GM12878 (cell line): ENCODE measurements around the gene HMOX1. TPM values are rescaled to one million over a fixed set of nuclear protein-coding genes. Genes with fewer than 3 reads are reported as not detected.

Experiments
- ATF3 ChIP-seq: IDR thresholded peaks from 2 replicates; pipeline ENCODE4 v1.6.1; 2011; ENCODE audit warnings: low read depth, mild to moderate bottlenecking, low read length, moderate library complexity, borderline replicate concordance; ENCODE audit errors: extremely low read depth
- BCLAF1 ChIP-seq: fragments of 450-650 bp; IDR thresholded peaks from 2 replicates; pipeline ENCODE4 v1.6.1; 2017; ENCODE audit warnings: antibody characterized with exemption, mild to moderate bottlenecking, moderate library complexity
- BHLHE40 ChIP-seq, 2 experiments: fragments of 450-650 bp in 1 of 2; IDR thresholded peaks; 2 replicates each; pipeline ENCODE4 v1.6.1; 2011 to 2017; ENCODE audit warnings: low read depth in 2 of 2, borderline replicate concordance in 1 of 2, improper control_type of control experiment in 1 of 2, low read length in 1 of 2, mild to moderate bottlenecking in 1 of 2
- CBX3 ChIP-seq: fragments of 200-600 bp; sonication (generic); IDR thresholded peaks from 2 replicates; pipeline ENCODE4 v1.6.1; 2016; ENCODE audit warnings: low read depth, borderline replicate concordance
- CREB1 ChIP-seq: IDR thresholded peaks from 2 replicates; pipeline ENCODE4 v1.6.1; 2012; ENCODE audit warnings: low read depth, mild to moderate bottlenecking, inconsistent platforms
- HCFC1 ChIP-seq: fragments of 150-350 bp; IDR thresholded peaks from 2 replicates; pipeline ENCODE4 v1.6.1; 2014; ENCODE audit warnings: low read length
- HSF1 ChIP-seq: fragments of 150-350 bp; IDR thresholded peaks from 2 replicates; pipeline ENCODE4 v1.6.1; 2014; ENCODE audit warnings: mild to moderate bottlenecking, low read depth, low read length
- IKZF1 ChIP-seq: fragments of 450-650 bp; conservative IDR thresholded peaks from 2 replicates; pipeline ENCODE4 v1.6.1; 2017; ENCODE audit warnings: antibody characterized with exemption, mild to moderate bottlenecking
- IKZF2 ChIP-seq, 2 experiments: fragments of 450-650 bp; IDR thresholded peaks; 2 replicates each; pipeline ENCODE4 v1.6.1; 2017; ENCODE audit warnings: mild to moderate bottlenecking in 2 of 2, moderate library complexity in 2 of 2
- PAX8 ChIP-seq: fragments of 450-650 bp; IDR thresholded peaks from 2 replicates; pipeline ENCODE4 v1.6.1; 2017; ENCODE audit warnings: mild to moderate bottlenecking, moderate library complexity
- SIX5 ChIP-seq: IDR thresholded peaks from 2 replicates; pipeline ENCODE4 v1.6.1; 2011; ENCODE audit warnings: mild to moderate bottlenecking, low read depth, low read length, moderate library complexity; ENCODE audit not compliant: severe bottlenecking
- SMAD1 ChIP-seq: fragments of 450-650 bp; IDR thresholded peaks from 2 replicates; pipeline ENCODE4 v1.6.1; 2018; ENCODE audit warnings: mild to moderate bottlenecking, low read depth; ENCODE audit not compliant: partially characterized antibody
- STAT3 ChIP-seq: IDR thresholded peaks from 2 replicates; pipeline ENCODE4 v1.6.1; 2011; ENCODE audit warnings: low read depth, low read length, improper control_type of control experiment
- USF1 ChIP-seq: IDR thresholded peaks from 2 replicates; pipeline ENCODE4 v1.6.1; 2011; ENCODE audit warnings: borderline replicate concordance, low read depth, mild to moderate bottlenecking, moderate library complexity, mixed read lengths, low read length; ENCODE audit not compliant: insufficient read depth; ENCODE audit errors: extremely low read length
- USF2 ChIP-seq: IDR thresholded peaks from 2 replicates; pipeline ENCODE4 v1.6.1; 2011; ENCODE audit warnings: low read depth, low read length, improper control_type of control experiment, borderline replicate concordance
- ZNF207 ChIP-seq: fragments of 450-650 bp; IDR thresholded peaks from 2 replicates; pipeline ENCODE4 v1.6.1; 2014; ENCODE audit warnings: antibody characterized with exemption, mild to moderate bottlenecking, borderline replicate concordance
- ZNF592 ChIP-seq: fragments of 450-650 bp; IDR thresholded peaks from 2 replicates; pipeline ENCODE4 v1.6.1; 2017; ENCODE audit warnings: mild to moderate bottlenecking, moderate library complexity
- polyA plus RNA-seq, 11 experiments: library from polyadenylated mRNA; depleted of rRNA in 4 of 11; unstranded in 6 of 11; stranded (reverse) in 5 of 11; fragments of >200 nt; fragmentation: Nextera tagmentation in 4 of 11; fragmentation: Illumina TruSeq in 1 of 11; extraction: Ambion mirVana in 4 of 11; extraction: Trizol in 1 of 11; gene quantifications; 1 replicate in 1 of 11; 2 replicates in 10 of 11; pipeline versions ENCODE4 v1.2.1 to v1.2.3, GENCODE V29; 2011 to 2016; ENCODE audit warnings: inconsistent platforms in 2 of 11, missing spikeins in 2 of 11, low read depth in 1 of 11
- total RNA-seq, 4 experiments: library from RNA; depleted of rRNA in 3 of 4; stranded (reverse); fragments of >200 nt in 3 of 4; fragmentation: Illumina TruSeq in 1 of 4; extraction: Trizol in 1 of 4; gene quantifications; 2 replicates each; pipeline versions ENCODE4 v1.2.1 to v1.2.3, GENCODE V29; 2013 to 2021

The HMOX1 gene
- total and polyA plus RNA-seq, 10 of the 15 experiments (the other 5 are each of a cell fraction or from before 2014, with no cell fraction given): 1.5 to 36.7 (median 18.8) TPM

- no peak for TF ChIP-seq CBX3
- no peak for TF ChIP-seq SIX5
- TF ChIP-seq BCLAF1: no peak
- no peak for TF ChIP-seq HSF1
- 0 out of 2 replicates have a peak, but pooled peaks have one; percentile 10 for TF ChIP-seq CREB1
- TF ChIP-seq HCFC1: no peak
- TF ChIP-seq ZNF207: no peak
- no peak for TF ChIP-seq SMAD1
- TF ChIP-seq USF1: no peak
- TF ChIP-seq STAT3: no peak
- TF ChIP-seq USF2: no peak
- TF ChIP-seq BHLHE40 (IDR thresholded peaks at IDR 0.05; ENCODE audit: borderline replicate concordance in 1 of 2, low read depth in 2 of 2, low read length in 1 of 2): peak in 1 of 2 experiments; percentile 63; a peak in 1 of 4 replicates
- TF ChIP-seq IKZF2 (IDR thresholded peaks at IDR 0.05): peak; percentile 92 to 94
- TF ChIP-seq IKZF1: peak; percentile 88
- TF ChIP-seq ZNF592: no peak
- TF ChIP-seq ATF3: no peak
- TF ChIP-seq PAX8: no peak
Measured at GRCh38 chr22:35411102-35411501, 30.2 kb downstream of the HMOX1 start (continued).
